ENCODE measurements around the gene SNAPC1.

The SNAPC1 gene

GRCh38 chr14:61812347-61813095 lies 50.3 kb downstream of the SNAPC1 start, which contains the start of gene SYT16:
SYT16 (plus strand) TSS chr14:61812703.
- FAIRE-seq = no peak

GRCh38 chr14:61813096-61813606 lies 50.9 kb downstream of the SNAPC1 start:
- FAIRE-seq = no peak

- FAIRE-seq = no peak
Observed at GRCh38 chr14:61822458-61822857, 60.2 kb downstream of the SNAPC1 start.

- FAIRE-seq = no peak
Observed at GRCh38 chr14:61832783-61833182, 70.6 kb downstream of the SNAPC1 start.

- FAIRE-seq = no peak
Observed at GRCh38 chr14:61836184-61836583, 74.0 kb downstream of the SNAPC1 start.

- no peak for FAIRE-seq
Observed at GRCh38 chr14:61836807-61837206, 74.6 kb downstream of the SNAPC1 start.

GRCh38 chr14:61837336-61838229 lies 75.4 kb downstream of the SNAPC1 start:
- peak; percentile 51 for FAIRE-seq

GRCh38 chr14:61838661-61839245 lies 76.5 kb downstream of the SNAPC1 start:
- FAIRE-seq = no peak

GRCh38 chr14:61839507-61839906 lies 77.3 kb downstream of the SNAPC1 start:
- FAIRE-seq = no peak

GRCh38 chr14:61841145-61841544 lies 78.9 kb downstream of the SNAPC1 start:
- FAIRE-seq = peak; percentile 21
